ENCODE results near the gene ETV3L.
A peak's percentile ranks its signal among the peaks of the same experiment; 100 is the strongest.

The ETV3L gene

GRCh38 chr1:157098519-157098918 lies 1.1 kb downstream of the ETV3L start:
- Histone ChIP-seq H4K8ac (ENCODE audit: low read depth, low read length) (no peak overlapping the region), H3K14ac (ENCODE audit: low read length) (no peak overlapping the region), H3K27ac (replicated peaks; ENCODE audit: low read length) (no peak overlapping the region), H2BK12ac (ENCODE audit: low read length) (no peak overlapping the region), H3K27me3 (ENCODE audit: control insufficient read depth in 3 of 3, insufficient read depth in 3 of 3, low read depth in 1 of 3, low read length in 3 of 3) (peaks cover 0 to 28% (median 2%) of the 10 kb centered on the region in 3 experiments), H3K4me3 (ENCODE audit: low read length in 2 of 2) (no peak overlapping the region), H3K23ac (ENCODE audit: low read depth, low read length, poor library complexity) (no peak overlapping the region), H2AK5ac (ENCODE audit: low read depth, low read length) (no peak overlapping the region), H2BK5ac (ENCODE audit: low read length) (no peak overlapping the region), H3K9ac (ENCODE audit: low read depth, low read length, poor library complexity) (no peak overlapping the region), H4K91ac (ENCODE audit: low read depth, low read length, poor library complexity) (no peak overlapping the region), H3K4me1 (ENCODE audit: control insufficient read depth in 2 of 2, insufficient read depth in 1 of 2, low read depth in 1 of 2, low read length in 2 of 2) (peaks cover 0 to 3% of the 10 kb centered on the region in 2 donors), H3K4ac (ENCODE audit: low read length) (no peak overlapping the region), H3K18ac (ENCODE audit: low read length) (no peak overlapping the region), H3K4me2 (ENCODE audit: insufficient read depth, low read length, poor library complexity, severe bottlenecking) (no peak overlapping the region), H2BK15ac (ENCODE audit: low read length) (no peak overlapping the region), H3K36me3 (replicated peaks in 1 of 2; ENCODE audit: control insufficient read depth in 2 of 2, insufficient read depth in 2 of 2, low read length in 2 of 2) (no peaks in the 10 kb centered on the region), H3K9me3 (replicated peaks in 1 of 2; ENCODE audit: control insufficient read depth in 2 of 2, insufficient read depth in 1 of 2, low read depth in 1 of 2, low read length in 2 of 2) (peaks cover 0 to 2% of the 10 kb centered on the region in 2 donors), H2BK120ac (ENCODE audit: low read depth, low read length) (no peak overlapping the region), H2AFZ (ENCODE audit: low read length) (no peak overlapping the region), H3K79me1 (ENCODE audit: low read depth, low read length) (no peaks in the 10 kb centered on the region)
- DNase-seq (ENCODE audit: low spot score), result no peak
- WGBS, 2 donors (ENCODE audit: extremely low coverage in 2 of 2, insufficient read length in 2 of 2, insufficient replicate concordance in 1 of 2), result no CpG with 5 or more reads among the region's 9 CpGs

GRCh38 chr1:157097692-157098091 lies 1.9 kb downstream of the ETV3L start:
- H3K27me3 ChIP-seq (ENCODE audit: control insufficient read depth in 3 of 3, insufficient read depth in 3 of 3, low read depth in 1 of 3, low read length in 3 of 3), result peaks cover 0 to 21% (median 2%) of the 10 kb centered on the region in 3 experiments
- H3K4ac ChIP-seq (ENCODE audit: low read length), result no peak overlapping the region
- H3K4me3 ChIP-seq (ENCODE audit: low read length in 2 of 2), result no peak overlapping the region
- peaks cover 0 to 3% of the 10 kb centered on the region in 2 donors for H3K4me1 ChIP-seq (ENCODE audit: control insufficient read depth in 2 of 2, insufficient read depth in 1 of 2, low read depth in 1 of 2, low read length in 2 of 2)
- WGBS, 2 donors (ENCODE audit: extremely low coverage in 2 of 2, insufficient read length in 2 of 2, insufficient replicate concordance in 1 of 2), result no CpG with 5 or more reads among the region's 6 CpGs
- H3K36me3 ChIP-seq (replicated peaks in 1 of 2; ENCODE audit: control insufficient read depth in 2 of 2, insufficient read depth in 2 of 2, low read length in 2 of 2), result no peaks in the 10 kb centered on the region
- peaks cover 0 to 2% of the 10 kb centered on the region in 2 donors for H3K9me3 ChIP-seq (replicated peaks in 1 of 2; ENCODE audit: control insufficient read depth in 2 of 2, insufficient read depth in 1 of 2, low read depth in 1 of 2, low read length in 2 of 2)
- no peak overlapping the region for H3K23ac ChIP-seq (ENCODE audit: low read depth, low read length, poor library complexity)
- no peak overlapping the region for H2AK5ac ChIP-seq (ENCODE audit: low read depth, low read length)
- no peak overlapping the region for H2BK12ac ChIP-seq (ENCODE audit: low read length)
- H2BK15ac ChIP-seq (ENCODE audit: low read length), result no peak overlapping the region
- H2BK120ac ChIP-seq (ENCODE audit: low read depth, low read length), result no peak overlapping the region
- H3K9ac ChIP-seq (ENCODE audit: low read depth, low read length, poor library complexity), result no peak overlapping the region
- H3K79me1 ChIP-seq (ENCODE audit: low read depth, low read length), result no peaks in the 10 kb centered on the region
- no peak overlapping the region for H3K4me2 ChIP-seq (ENCODE audit: insufficient read depth, low read length, poor library complexity, severe bottlenecking)
- H3K27ac ChIP-seq (replicated peaks; ENCODE audit: low read length), result no peak overlapping the region
- H2AFZ ChIP-seq (ENCODE audit: low read length), result no peak overlapping the region
- no peak overlapping the region for H4K91ac ChIP-seq (ENCODE audit: low read depth, low read length, poor library complexity)
- H4K8ac ChIP-seq (ENCODE audit: low read depth, low read length), result no peak overlapping the region
- no peak overlapping the region for H3K14ac ChIP-seq (ENCODE audit: low read length)
- H3K18ac ChIP-seq (ENCODE audit: low read length), result no peak overlapping the region
- DNase-seq (ENCODE audit: low spot score), result no peak
- no peak overlapping the region for H2BK5ac ChIP-seq (ENCODE audit: low read length)

GRCh38 chr1:157096881-157097280 lies 2.7 kb downstream of the ETV3L start:
- Histone ChIP-seq H3K9me3 (replicated peaks in 1 of 2; ENCODE audit: control insufficient read depth in 2 of 2, insufficient read depth in 1 of 2, low read depth in 1 of 2, low read length in 2 of 2) (no peaks in the 10 kb centered on the region), H4K91ac (ENCODE audit: low read depth, low read length, poor library complexity) (no peak overlapping the region), H2AK5ac (ENCODE audit: low read depth, low read length) (no peak overlapping the region), H2BK12ac (ENCODE audit: low read length) (no peak overlapping the region), H2AFZ (ENCODE audit: low read length) (no peak overlapping the region), H3K27me3 (ENCODE audit: control insufficient read depth in 3 of 3, insufficient read depth in 3 of 3, low read depth in 1 of 3, low read length in 3 of 3) (peaks cover 0 to 25% (median 0%) of the 10 kb centered on the region in 3 experiments), H3K27ac (replicated peaks; ENCODE audit: low read length) (no peak overlapping the region), H3K14ac (ENCODE audit: low read length) (no peak overlapping the region), H3K4me2 (ENCODE audit: insufficient read depth, low read length, poor library complexity, severe bottlenecking) (no peak overlapping the region), H2BK15ac (ENCODE audit: low read length) (no peak overlapping the region), H2BK120ac (ENCODE audit: low read depth, low read length) (no peak overlapping the region), H3K79me1 (ENCODE audit: low read depth, low read length) (no peaks in the 10 kb centered on the region), H3K36me3 (replicated peaks in 1 of 2; ENCODE audit: control insufficient read depth in 2 of 2, insufficient read depth in 2 of 2, low read length in 2 of 2) (no peaks in the 10 kb centered on the region), H4K8ac (ENCODE audit: low read depth, low read length) (no peak overlapping the region), H3K4ac (ENCODE audit: low read length) (no peak overlapping the region), H2BK5ac (ENCODE audit: low read length) (no peak overlapping the region), H3K23ac (ENCODE audit: low read depth, low read length, poor library complexity) (no peak overlapping the region), H3K4me3 (ENCODE audit: low read length in 2 of 2) (no peak overlapping the region), H3K4me1 (ENCODE audit: control insufficient read depth in 2 of 2, insufficient read depth in 1 of 2, low read depth in 1 of 2, low read length in 2 of 2) (peaks cover 0 to 3% of the 10 kb centered on the region in 2 donors), H3K9ac (ENCODE audit: low read depth, low read length, poor library complexity) (no peak overlapping the region), H3K18ac (ENCODE audit: low read length) (no peak overlapping the region)
- WGBS, 2 donors (ENCODE audit: extremely low coverage in 2 of 2, insufficient read length in 2 of 2, insufficient replicate concordance in 1 of 2), result no CpG with 5 or more reads among the region's 6 CpGs
- no peak for DNase-seq (ENCODE audit: low spot score)

GRCh38 chr1:157095551-157095950 lies 4.1 kb downstream of the ETV3L start:
- H3K79me1 ChIP-seq (ENCODE audit: low read depth, low read length), result no peaks in the 10 kb centered on the region
- H3K4ac ChIP-seq (ENCODE audit: low read length), result no peak overlapping the region
- H2AFZ ChIP-seq (ENCODE audit: low read length), result no peak overlapping the region
- no peak overlapping the region for H3K4me3 ChIP-seq (ENCODE audit: low read length in 2 of 2)
- peaks cover 0 to 34% (median 0%) of the 10 kb centered on the region in 3 experiments for H3K27me3 ChIP-seq (ENCODE audit: control insufficient read depth in 3 of 3, insufficient read depth in 3 of 3, low read depth in 1 of 3, low read length in 3 of 3)
- peak overlapping the region; percentile 28 for H3K18ac ChIP-seq (ENCODE audit: low read length)
- H4K91ac ChIP-seq (ENCODE audit: low read depth, low read length, poor library complexity), result no peak overlapping the region
- no peak overlapping the region for H2BK120ac ChIP-seq (ENCODE audit: low read depth, low read length)
- no peak for DNase-seq (ENCODE audit: low spot score)
- H2AK5ac ChIP-seq (ENCODE audit: low read depth, low read length), result no peak overlapping the region
- no peak overlapping the region for H3K23ac ChIP-seq (ENCODE audit: low read depth, low read length, poor library complexity)
- H2BK5ac ChIP-seq (ENCODE audit: low read length), result no peak overlapping the region
- H2BK15ac ChIP-seq (ENCODE audit: low read length), result no peak overlapping the region
- no peak overlapping the region for H3K14ac ChIP-seq (ENCODE audit: low read length)
- no peak overlapping the region for H2BK12ac ChIP-seq (ENCODE audit: low read length)
- no peaks in the 10 kb centered on the region for H3K36me3 ChIP-seq (replicated peaks in 1 of 2; ENCODE audit: control insufficient read depth in 2 of 2, insufficient read depth in 2 of 2, low read length in 2 of 2)
- no CpG with 5 or more reads among the region's 2 CpGs for WGBS, 2 donors (ENCODE audit: extremely low coverage in 2 of 2, insufficient read length in 2 of 2, insufficient replicate concordance in 1 of 2)
- peaks cover 0 to 4% of the 10 kb centered on the region in 2 donors for H3K4me1 ChIP-seq (ENCODE audit: control insufficient read depth in 2 of 2, insufficient read depth in 1 of 2, low read depth in 1 of 2, low read length in 2 of 2)
- no peak overlapping the region for H3K27ac ChIP-seq (replicated peaks; ENCODE audit: low read length)
- no peak overlapping the region for H3K4me2 ChIP-seq (ENCODE audit: insufficient read depth, low read length, poor library complexity, severe bottlenecking)
- H4K8ac ChIP-seq (ENCODE audit: low read depth, low read length), result no peak overlapping the region
- no peaks in the 10 kb centered on the region for H3K9me3 ChIP-seq (replicated peaks in 1 of 2; ENCODE audit: control insufficient read depth in 2 of 2, insufficient read depth in 1 of 2, low read depth in 1 of 2, low read length in 2 of 2)
- no peak overlapping the region for H3K9ac ChIP-seq (ENCODE audit: low read depth, low read length, poor library complexity)

All from neuronal stem cell (in vitro differentiated cells).